Measurements from ENCODE around the gene ZNF836.
A peak's percentile ranks its signal among the peaks of the same experiment; 100 is the strongest.

Gene ZNF836

GRCh38 chr19:52188822-52189734 is 17.7 kb upstream of the ZNF836 start:
- DNase-seq, result peak in 39 of 58 donors; percentile 5 to 79 (median 63)

DNA sequence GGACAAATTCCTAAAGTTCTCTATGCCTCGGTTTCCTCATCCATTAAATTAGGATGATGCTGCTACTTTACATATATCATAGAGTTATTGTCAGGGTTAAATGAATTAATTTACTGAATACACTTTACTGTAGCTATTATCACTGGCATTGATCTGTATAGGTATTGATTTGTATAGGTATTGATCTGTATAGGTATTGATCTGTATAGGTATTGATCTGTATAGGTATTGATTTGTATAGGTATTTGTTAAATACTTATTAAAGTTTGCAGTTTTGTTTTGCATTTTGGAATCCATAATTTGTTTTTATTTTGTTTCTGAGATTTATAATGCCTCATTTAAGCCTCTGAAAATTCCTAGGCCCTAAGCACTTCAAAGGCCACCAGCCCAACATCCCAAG is 16.0 kb upstream of the ZNF836 start:
- DNase-seq, result no peak

GRCh38 chr19:52176574-52176973 is 5.2 kb upstream of the ZNF836 start:
- DNase-seq, result no peak

DNA sequence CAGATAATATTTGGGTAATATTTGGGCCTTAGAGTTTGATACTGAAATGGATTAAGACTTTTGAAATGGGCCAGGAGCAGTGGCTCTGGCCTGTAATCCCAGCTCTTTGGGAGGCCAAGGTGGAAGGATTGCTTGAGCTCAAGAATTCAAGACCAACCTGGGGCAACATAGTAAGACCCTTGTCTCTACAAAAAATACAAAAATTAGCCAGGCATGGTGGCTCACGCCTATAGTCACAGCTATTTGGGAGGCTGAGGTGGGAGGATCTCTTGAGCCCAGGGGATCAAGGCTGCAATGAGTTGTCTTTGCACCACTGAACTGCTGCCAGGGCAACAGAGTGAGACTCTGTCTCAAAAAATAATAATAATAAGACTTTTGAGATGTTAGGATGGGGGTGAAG is 926 bp upstream of the ZNF836 start:
- no peak for DNase-seq

- DNase-seq, result peak in 21 of 58 donors; percentile 3 to 43 (median 19)
Observed at GRCh38 chr19:52170863-52171320, 529 bp downstream of the ZNF836 start.

GRCh38 chr19:52170304-52170703 is 1.1 kb downstream of the ZNF836 start:
- no peak for DNase-seq

- DNase-seq, result no peak
Observed at GRCh38 chr19:52155596-52156359, 15.6 kb downstream of the ZNF836 start.

DNA sequence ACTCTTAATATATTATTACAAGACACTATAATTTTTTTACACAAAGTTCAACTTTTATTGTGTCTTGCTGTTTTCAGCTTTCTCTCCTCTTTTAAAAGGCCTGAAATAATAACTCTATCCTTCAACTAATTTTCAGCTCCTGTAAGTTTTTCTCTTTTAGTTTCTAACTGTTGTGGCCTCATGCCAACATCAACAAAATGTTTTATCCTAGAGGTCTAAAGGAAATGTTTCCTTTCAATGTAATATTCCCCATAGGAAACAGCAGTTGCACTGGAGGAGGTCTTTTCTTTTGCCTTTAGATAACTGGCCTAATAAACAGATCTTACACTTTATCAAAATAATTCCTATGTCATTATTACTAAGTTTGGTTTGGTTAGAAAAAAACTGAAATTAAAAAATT is 23.2 kb downstream of the ZNF836 start:
- DNase-seq, result no peak

- DNase-seq, result no peak
Observed at GRCh38 chr19:52142001-52142595, 29.3 kb downstream of the ZNF836 start.

GRCh38 chr19:52141203-52141602 is 30.2 kb downstream of the ZNF836 start:
- DNase-seq, result no peak

- DNase-seq, result peak in 6 of 58 donors; percentile 5 to 96 (median 89)
Observed at GRCh38 chr19:52140032-52140710, 31.2 kb downstream of the ZNF836 start.

- DNase-seq, result peak; percentile 32 to 98 (median 92)
Observed at GRCh38 chr19:52139252-52140031, 32.0 kb downstream of the ZNF836 start, which contains the start of gene ZNF616. TSS of gene ZNF616 (minus strand) at chr19:52139938. CDS start at chr19:52130512, 9,426 bp downstream.

- DNase-seq, result peak in 1 of 58 donors; percentile 29
Observed at GRCh38 chr19:52138983-52139251, 32.5 kb downstream of the ZNF836 start.

- DNase-seq, result peak in 21 of 58 donors; percentile 0 to 32 (median 5)
Observed at GRCh38 chr19:52138278-52138982, 33.0 kb downstream of the ZNF836 start.

GRCh38 chr19:52120286-52120685 is 51.1 kb downstream of the ZNF836 start:
- no peak for DNase-seq

- DNase-seq, result no peak
Observed at GRCh38 chr19:52115526-52116053, 55.8 kb downstream of the ZNF836 start.

DNA sequence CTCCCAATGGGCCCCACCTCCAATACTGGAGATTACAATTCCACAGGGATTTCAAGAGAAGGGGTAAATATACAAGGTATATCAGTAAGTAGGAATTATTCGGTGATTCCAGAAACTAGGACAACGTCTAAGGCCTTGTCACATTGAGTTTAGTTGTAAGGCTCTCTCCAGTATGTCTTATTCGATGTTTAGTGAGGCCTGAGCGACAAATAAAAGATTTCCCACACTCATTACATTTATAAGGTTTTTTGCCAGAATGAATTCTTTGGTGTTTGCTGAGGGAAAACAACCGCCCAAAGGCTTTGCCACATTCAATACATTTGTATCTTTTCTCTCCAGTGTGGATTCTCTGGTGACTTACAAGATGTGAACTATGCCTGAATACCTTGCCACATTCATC is 56.7 kb downstream of the ZNF836 start:
- DNase-seq, result no peak

DNA sequence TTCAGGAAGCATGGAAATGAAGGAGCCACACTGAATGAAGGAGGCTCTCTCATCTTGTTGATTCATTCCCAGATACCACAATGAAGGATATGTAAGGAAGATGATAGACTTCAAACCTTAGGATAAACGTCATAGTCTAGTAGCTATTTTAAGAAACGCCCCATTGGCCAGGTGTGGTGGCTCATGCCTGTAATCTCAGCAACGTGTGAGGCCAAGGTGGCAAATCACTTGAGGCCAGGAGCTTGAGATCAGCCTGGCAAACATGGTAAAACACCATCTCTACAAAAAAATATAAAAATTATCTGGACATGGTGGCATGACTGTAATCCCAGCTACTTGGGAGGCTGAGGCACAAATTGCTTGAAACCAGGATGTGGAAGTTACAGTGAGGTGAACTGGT is 58.8 kb downstream of the ZNF836 start:
- no peak for DNase-seq

DNA sequence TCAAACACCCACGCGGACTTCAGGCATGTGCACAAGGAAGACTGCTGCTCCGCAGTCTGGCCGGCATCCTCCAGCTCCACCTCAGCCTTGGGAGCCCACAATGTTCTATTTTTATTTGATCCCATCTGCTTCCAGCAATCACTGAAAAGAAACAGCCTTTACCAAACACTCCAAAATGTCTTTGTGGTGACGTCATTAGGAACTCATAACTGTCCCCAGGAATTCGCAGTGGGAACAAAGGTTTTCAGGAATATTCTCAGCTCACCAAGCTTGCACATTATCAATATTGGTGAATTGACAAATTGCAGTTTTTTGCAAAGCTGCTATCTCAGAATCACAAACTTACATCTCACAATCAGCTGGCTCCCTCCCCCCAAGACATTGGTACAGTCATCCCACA is 60.6 kb downstream of the ZNF836 start:
- peak in 1 of 58 donors; percentile 1 for DNase-seq
